Esophagus (tissue), 2 donors: ENCODE data around the gene NAA10. TPM values are rescaled to one million over a fixed set of nuclear protein-coding genes. Genes with fewer than 3 reads are reported as not detected.

Source experiments
- H3K27ac ChIP-seq, 2 donors: one replicate each; pipeline ENCODE4 v1.5.1; 2013; ENCODE audit warnings: low read depth in 2 of 2, mild to moderate bottlenecking in 2 of 2, inconsistent platforms in 1 of 2, low read length in 1 of 2, moderate library complexity in 1 of 2
- H3K27me3 ChIP-seq, 2 donors: one replicate each; pipeline ENCODE4 v1.6.1; 2013; ENCODE audit warnings: low read length in 2 of 2, control low read depth in 1 of 2, mild to moderate bottlenecking in 1 of 2; ENCODE audit not compliant: insufficient read depth in 2 of 2, control insufficient read depth in 1 of 2
- H3K36me3 ChIP-seq, 2 donors: one replicate each; pipeline ENCODE4 v1.6.1; 2013; ENCODE audit warnings: low read length in 1 of 2; ENCODE audit not compliant: control insufficient read depth in 2 of 2, insufficient read depth in 2 of 2
- H3K4me1 ChIP-seq, 2 donors: one replicate each; pipeline ENCODE4 v1.6.1; 2013; ENCODE audit warnings: low read length in 1 of 2; ENCODE audit not compliant: control insufficient read depth in 2 of 2, insufficient read depth in 2 of 2
- H3K4me3 ChIP-seq, 2 donors: one replicate each; pipeline ENCODE4 v1.5.1; 2013; ENCODE audit warnings: low read length in 2 of 2, mild to moderate bottlenecking in 2 of 2, low read depth in 1 of 2, moderate library complexity in 1 of 2
- H3K9me3 ChIP-seq, 2 donors: one replicate each; pipeline ENCODE4 v1.6.1; 2013; ENCODE audit warnings: mild to moderate bottlenecking in 2 of 2, low read depth in 1 of 2, low read length in 1 of 2, moderate library complexity in 1 of 2; ENCODE audit not compliant: control insufficient read depth in 2 of 2, insufficient read depth in 1 of 2
- WGBS, 2 donors: extraction: QIAGEN DNeasy Blood & Tissue Kit; methylation state at CpG; one replicate each; pipeline ENCODE4 v1.1.7; 2013; 5-methylcytosine and 5-hydroxymethylcytosine counted together
- polyA plus RNA-seq, 2 donors: library from polyadenylated mRNA; stranded (reverse); fragments of 200-250 nt; gene quantifications; one replicate each; pipeline ENCODE4 v1.2.3, GENCODE V29; 2013
- donor health status: healthy with polysubstance abuse.
- donor health status: Bipolar disorder and iron deficiency.

NAA10 gene
- polyA plus RNA-seq, 2 donors: 86.6 to 104 TPM

DNA sequence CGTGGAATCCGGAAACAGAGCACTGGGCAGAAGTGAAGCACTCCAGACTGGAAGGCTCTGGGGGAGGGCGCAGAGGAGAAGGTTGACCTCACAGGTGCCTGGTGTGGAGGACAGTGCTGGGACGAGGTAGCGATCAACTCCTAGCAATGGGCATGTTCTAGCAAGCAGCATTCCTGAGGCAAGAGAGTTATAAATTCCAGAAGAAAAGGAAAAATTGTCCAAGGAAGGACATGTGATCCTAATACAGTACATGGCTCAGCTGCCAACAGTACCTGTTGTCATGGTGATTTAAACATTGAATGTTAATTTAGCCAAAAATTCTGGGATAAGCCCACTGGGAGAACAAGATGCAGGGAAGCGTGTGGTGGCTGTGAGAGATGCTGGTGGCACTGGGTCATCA, 17.0 kb downstream of the NAA10 start:
- Histone ChIP-seq H3K36me3 (no peaks in the 10 kb centered on the region), H3K4me3 (no peak overlapping the region), H3K9me3 (no peaks in the 10 kb centered on the region), H3K4me1 (no peaks in the 10 kb centered on the region), H3K27ac (no peak overlapping the region), H3K27me3 (peaks cover 0 to 4% of the 10 kb centered on the region in 2 donors)
- WGBS, 2 donors: 62 to 69% methylated on average over 6 of the region's 6 CpGs

DNA sequence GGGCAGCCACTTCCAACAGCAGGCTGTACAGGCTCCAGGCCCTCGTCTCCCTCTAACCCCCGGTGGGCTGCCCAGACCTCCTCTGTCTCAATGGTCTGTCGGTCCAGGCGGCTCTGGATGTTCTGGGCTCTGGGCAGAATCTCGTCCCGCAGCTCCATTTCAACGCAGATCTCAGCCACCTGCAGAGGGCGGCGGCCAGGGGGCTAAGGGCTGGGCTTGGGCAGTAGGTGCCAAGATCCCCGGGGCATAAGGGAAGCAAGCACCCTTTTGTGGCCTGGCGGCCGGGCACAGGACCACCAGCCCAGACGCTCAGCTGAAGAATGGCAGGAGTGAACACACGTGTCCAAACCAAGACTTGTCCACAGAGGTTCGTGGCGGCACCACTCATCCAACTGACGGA, 21.1 kb downstream of the NAA10 start:
- 90 to 91% methylated on average over 15 to 17 of the region's 17 CpGs for WGBS, 2 donors

DNA sequence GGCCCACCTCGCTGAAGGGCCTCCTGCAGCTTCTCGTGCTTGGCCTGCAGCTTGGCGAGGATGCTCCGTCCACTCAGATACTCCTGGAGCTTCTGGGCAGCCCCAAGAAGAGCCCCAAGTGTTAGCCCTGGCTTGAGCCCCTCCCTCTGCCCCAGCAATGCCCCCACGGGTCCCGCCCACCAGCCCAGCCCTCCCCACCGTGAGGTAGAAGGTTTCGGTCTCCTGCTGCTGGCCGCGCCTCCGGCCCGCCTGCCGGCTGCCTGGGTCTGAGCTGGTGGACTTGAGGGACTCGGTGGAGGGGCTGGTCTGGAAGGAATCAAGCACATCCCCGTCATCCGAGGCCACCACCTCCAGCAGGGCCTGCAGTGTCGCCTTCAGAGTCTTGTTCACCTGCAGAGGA, 21.6 kb downstream of the NAA10 start:
- H3K36me3 ChIP-seq: no peaks in the 10 kb centered on the region
- H3K9me3 ChIP-seq: no peaks in the 10 kb centered on the region
- 80% methylated on average over 14 to 17 of the region's 17 CpGs for WGBS, 2 donors
- H3K4me3 ChIP-seq: no peak overlapping the region
- no peaks in the 10 kb centered on the region for H3K27me3 ChIP-seq
- H3K27ac ChIP-seq: no peak overlapping the region
- H3K4me1 ChIP-seq: no peaks in the 10 kb centered on the region

More for the DNA sequence above, 21.1 kb downstream of the NAA10 start:
- Histone ChIP-seq H3K27ac (no peak overlapping the region), H3K27me3 (no peaks in the 10 kb centered on the region), H3K4me3 (no peak overlapping the region), H3K4me1 (no peaks in the 10 kb centered on the region), H3K9me3 (no peaks in the 10 kb centered on the region), H3K36me3 (no peaks in the 10 kb centered on the region)

DNA sequence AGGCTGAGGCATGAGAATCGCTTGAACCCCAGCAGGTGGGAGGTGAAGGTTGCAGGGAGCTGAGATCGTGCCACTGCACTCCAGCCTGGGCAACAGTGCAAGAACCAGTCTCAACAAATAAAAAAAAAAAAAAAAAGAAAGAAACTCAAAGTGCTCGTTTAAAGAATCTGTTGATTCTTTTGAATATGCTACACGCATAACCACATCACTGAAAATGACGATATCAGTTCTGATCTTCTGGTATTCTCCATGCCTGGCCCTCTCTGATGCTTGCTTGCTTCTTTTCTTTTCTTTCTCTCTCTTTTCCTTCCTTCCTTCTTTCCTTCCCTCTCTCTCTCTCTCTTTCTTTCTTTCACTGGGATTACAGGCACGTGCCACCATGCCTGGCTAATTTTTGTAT, 23.0 kb downstream of the NAA10 start:
- 83 to 85% methylated on average over 6 of the region's 6 CpGs for WGBS, 2 donors
- Histone ChIP-seq H3K36me3 (no peaks in the 10 kb centered on the region), H3K4me3 (no peak overlapping the region), H3K27me3 (no peaks in the 10 kb centered on the region), H3K27ac (no peak overlapping the region), H3K9me3 (no peaks in the 10 kb centered on the region), H3K4me1 (peaks cover 0 to 2% of the 10 kb centered on the region in 2 donors)

DNA sequence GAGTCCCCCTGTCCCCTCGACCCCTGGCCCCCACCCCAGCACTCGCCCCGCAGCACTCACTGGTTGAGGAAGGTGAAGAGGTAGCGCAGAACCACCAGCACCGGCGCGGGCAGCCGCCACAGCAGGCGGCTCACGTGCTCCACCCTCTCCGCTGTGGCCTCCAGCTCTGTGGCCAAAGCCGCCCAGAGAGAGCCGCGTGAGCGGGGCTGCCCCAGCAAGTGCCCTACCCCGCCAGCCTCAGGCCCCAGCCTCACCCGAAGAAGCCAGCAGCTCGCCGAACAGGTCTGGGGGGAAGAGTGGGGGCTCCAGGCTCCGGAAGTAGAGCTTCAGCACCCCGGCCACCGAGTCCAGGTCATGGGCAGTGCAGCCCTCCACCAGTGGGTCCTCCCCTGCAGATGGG, 24.4 kb downstream of the NAA10 start:
- Histone ChIP-seq H3K4me1 (peaks cover 0 to 5% of the 10 kb centered on the region in 2 donors), H3K27me3 (no peaks in the 10 kb centered on the region), H3K27ac (no peak overlapping the region), H3K4me3 (no peak overlapping the region), H3K9me3 (no peaks in the 10 kb centered on the region), H3K36me3 (no peaks in the 10 kb centered on the region)
- WGBS, 2 donors: 91 to 93% methylated on average over 22 of the region's 22 CpGs

DNA sequence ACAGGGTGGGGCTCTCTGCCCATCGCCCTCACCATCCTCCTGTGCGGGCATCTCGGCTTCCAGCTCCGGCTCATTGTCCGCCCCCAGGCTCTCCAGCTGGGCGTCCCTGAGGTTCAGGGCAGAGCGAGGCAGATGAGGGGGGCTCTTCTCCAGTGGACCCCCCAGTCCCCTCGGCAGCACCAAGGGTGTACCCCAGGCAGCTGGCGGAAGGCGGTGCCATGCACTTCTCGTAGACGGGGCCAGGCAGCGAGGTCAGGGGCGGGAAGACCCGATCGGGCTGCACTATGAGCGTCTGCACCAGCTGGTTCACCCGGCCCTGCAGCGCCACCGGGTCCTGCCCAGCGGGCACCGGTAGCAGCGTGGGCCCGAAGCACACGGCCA, 24.9 kb downstream of the NAA10 start:
- no peaks in the 10 kb centered on the region for H3K27me3 ChIP-seq
- no peak overlapping the region for H3K4me3 ChIP-seq
- no peak overlapping the region for H3K27ac ChIP-seq
- H3K9me3 ChIP-seq: no peaks in the 10 kb centered on the region
- WGBS, 2 donors: 93 to 94% methylated on average over 25 of the region's 25 CpGs
- H3K4me1 ChIP-seq: peaks cover 0 to 5% of the 10 kb centered on the region in 2 donors
- no peaks in the 10 kb centered on the region for H3K36me3 ChIP-seq

DNA sequence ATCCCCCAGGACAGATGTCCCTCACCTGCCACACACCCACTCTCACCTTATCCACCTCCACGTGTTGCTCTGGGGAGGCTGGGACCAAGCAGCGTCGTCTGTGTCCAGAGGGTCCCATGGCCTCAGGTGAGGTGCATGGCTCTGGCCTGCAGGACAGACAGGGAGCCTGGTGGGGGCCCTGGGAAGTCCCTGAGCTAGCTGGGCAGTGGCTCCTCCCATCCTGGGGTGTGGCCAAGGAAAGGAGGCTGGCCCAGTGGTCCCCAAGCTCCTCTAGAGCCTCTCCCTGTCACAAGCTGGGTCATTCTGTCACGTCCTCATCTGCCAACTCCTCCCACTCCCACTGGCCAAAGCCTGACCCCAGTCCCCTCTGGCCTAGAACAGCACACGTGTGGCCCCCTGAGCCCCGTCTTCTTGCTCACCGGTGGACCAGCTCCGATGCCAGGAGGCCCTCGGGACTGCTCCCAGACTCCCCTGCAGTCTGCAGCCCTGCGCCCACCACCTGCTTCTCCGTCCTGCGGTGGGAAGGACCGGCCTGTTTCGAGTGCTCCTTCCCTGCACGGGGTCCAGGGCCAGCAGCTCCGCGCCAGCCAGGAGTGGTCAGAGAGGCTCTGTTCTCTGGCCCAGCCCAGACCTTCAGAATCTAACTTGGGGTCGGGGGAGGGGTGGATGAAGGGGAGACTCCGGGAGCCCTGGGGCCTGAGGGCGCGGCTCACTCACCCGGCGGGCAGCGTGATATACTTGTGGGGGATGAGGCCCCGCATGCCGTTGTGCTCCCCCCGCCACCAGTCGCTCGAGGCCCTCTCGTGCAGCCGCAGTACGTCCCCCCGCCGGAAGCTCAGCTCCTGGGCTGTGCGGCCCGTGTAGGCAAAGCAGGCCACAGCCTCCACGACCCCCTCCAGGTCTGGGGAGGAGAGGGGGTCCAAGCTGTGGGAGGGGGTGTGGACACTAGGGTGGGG, 25.5 kb downstream of the NAA10 start:
- H3K27me3 ChIP-seq: no peaks in the 10 kb centered on the region
- H3K4me1 ChIP-seq: peaks cover 0 to 5% of the 10 kb centered on the region in 2 donors
- H3K4me3 ChIP-seq: no peak overlapping the region
- no peaks in the 10 kb centered on the region for H3K9me3 ChIP-seq
- H3K36me3 ChIP-seq: no peaks in the 10 kb centered on the region
- no peak overlapping the region for H3K27ac ChIP-seq
- 78 to 83% methylated on average over 31 to 37 of the region's 37 CpGs for WGBS, 2 donors

DNA sequence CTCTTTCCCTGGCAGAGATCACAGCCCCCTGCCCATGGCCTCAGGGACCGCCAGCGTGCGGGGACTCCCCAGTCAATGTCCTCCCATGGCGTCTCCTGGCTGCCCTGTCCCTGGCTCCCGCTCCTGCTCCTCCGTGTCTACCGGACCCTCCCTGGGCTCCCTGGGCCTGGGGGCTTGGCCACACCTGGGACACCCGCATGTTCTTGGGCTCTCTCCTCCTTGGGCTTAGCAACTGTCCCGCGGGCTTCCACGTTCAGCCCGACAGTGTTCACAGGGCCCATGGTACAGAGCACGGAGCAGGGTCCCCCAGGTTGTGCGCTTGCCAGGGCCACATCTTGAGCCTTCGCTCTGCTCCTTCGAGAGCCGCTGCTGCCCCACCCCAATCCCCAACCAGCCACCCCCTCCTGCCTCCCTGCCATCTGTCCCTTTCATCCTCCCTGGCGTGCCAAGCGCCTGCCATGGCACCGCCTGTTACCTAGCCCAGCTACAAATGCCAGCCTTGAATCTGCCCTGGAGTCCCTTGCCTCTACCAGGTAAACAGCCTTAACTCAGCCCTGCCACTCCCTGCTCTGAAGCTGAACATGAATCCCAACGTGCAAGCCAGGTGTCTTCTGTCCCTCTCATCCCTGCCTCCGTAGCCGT, 26.5 kb downstream of the NAA10 start:
- Histone ChIP-seq H3K4me3 (no peak overlapping the region), H3K27me3 (no peaks in the 10 kb centered on the region), H3K4me1 (peaks cover 0 to 5% of the 10 kb centered on the region in 2 donors), H3K9me3 (no peaks in the 10 kb centered on the region), H3K27ac (no peak overlapping the region), H3K36me3 (no peaks in the 10 kb centered on the region)
- 83 to 91% methylated on average over 23 of the region's 23 CpGs for WGBS, 2 donors

DNA sequence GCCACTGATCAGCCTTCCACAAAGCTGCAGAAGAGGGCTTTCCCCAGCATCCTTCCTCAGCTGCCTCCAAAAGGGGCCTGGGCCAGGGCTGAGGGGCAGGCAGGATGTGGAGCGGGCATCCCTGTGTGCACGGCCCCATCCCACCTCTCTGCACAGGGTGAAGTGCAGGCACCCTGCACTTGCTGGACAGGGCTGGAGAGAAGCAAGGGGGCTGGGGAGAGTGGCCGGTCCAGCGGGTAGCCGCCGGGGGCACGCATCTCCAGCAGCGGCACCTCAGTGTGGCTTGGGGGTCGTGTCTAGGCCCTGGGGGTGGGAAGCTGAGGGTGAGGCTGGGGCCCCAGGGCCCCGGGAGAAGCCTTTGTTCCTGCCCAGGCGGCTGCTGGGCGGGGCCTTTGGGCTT, 27.4 kb downstream of the NAA10 start:
- H3K27me3 ChIP-seq: no peaks in the 10 kb centered on the region
- no peak overlapping the region for H3K27ac ChIP-seq
- H3K4me1 ChIP-seq: peaks cover 0 to 5% of the 10 kb centered on the region in 2 donors
- H3K36me3 ChIP-seq: no peaks in the 10 kb centered on the region
- H3K9me3 ChIP-seq: no peaks in the 10 kb centered on the region
- H3K4me3 ChIP-seq: no peak overlapping the region
- 75 to 77% methylated on average over 11 to 12 of the region's 12 CpGs for WGBS, 2 donors
